ENCODE data around the gene PER2. TPM values are rescaled to one million over a fixed set of nuclear protein-coding genes. Genes with fewer than 3 reads are reported as not detected.

PER2 gene
- total RNA-seq, 1 donor from 2014 or later, result 11.7 TPM

DNA sequence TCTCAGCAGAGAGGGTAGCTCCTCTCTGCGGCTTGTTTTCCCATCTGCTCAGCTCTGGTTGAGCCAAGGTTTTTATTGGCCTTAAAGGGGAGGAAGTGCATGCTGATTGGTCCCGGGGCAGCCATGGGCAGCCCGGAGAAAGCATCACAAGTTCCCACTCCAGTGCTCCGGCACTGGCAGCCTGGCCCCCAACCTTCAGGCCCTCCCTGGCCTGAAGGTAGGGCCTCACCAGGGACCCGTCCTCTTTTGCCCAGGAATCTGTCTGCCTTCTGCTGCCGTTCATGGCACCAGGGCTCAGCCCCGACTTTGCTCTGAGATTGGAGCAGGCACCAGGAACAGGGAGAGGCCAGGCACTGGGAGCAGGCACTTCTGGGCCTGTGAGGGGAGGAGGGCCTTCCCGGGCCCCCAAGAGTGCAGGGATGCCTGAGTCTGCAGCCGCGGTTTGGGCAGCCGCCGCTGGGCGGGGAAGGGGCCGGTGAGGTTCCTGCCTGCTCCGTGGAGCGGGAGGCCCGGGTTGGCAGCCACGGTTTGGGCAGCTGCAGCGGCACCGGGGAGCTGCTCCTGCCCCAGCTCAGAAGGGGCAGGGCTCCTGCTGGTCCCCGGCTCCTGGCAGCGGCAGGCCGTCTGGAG lies 67.4 kb downstream of the PER2 start:
- DNase-seq (ENCODE audit: low spot score in 2 of 2, unreplicated experiment in 2 of 2), result no peak
- H3K4me3 Mint-ChIP-seq, result no peak overlapping the region
- TF ChIP-seq, protein P1, sequence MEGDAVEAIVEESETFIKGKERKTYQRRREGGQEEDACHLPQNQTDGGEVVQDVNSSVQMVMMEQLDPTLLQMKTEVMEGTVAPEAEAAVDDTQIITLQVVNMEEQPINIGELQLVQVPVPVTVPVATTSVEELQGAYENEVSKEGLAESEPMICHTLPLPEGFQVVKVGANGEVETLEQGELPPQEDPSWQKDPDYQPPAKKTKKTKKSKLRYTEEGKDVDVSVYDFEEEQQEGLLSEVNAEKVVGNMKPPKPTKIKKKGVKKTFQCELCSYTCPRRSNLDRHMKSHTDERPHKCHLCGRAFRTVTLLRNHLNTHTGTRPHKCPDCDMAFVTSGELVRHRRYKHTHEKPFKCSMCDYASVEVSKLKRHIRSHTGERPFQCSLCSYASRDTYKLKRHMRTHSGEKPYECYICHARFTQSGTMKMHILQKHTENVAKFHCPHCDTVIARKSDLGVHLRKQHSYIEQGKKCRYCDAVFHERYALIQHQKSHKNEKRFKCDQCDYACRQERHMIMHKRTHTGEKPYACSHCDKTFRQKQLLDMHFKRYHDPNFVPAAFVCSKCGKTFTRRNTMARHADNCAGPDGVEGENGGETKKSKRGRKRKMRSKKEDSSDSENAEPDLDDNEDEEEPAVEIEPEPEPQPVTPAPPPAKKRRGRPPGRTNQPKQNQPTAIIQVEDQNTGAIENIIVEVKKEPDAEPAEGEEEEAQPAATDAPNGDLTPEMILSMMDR (IDR thresholded peaks at IDR 0.05; ENCODE audit: unreplicated experiment), result no peak
- peaks cover 5% of the 10 kb centered on the region for H3K36me3 Mint-ChIP-seq
- H3K4me1 Mint-ChIP-seq, result no peaks in the 10 kb centered on the region
- no peaks in the 10 kb centered on the region for H3K9me3 Mint-ChIP-seq
- H3K27ac Mint-ChIP-seq, result no peak overlapping the region
- H3K27me3 Mint-ChIP-seq (ENCODE audit: low read depth), result no peaks in the 10 kb centered on the region

DNA sequence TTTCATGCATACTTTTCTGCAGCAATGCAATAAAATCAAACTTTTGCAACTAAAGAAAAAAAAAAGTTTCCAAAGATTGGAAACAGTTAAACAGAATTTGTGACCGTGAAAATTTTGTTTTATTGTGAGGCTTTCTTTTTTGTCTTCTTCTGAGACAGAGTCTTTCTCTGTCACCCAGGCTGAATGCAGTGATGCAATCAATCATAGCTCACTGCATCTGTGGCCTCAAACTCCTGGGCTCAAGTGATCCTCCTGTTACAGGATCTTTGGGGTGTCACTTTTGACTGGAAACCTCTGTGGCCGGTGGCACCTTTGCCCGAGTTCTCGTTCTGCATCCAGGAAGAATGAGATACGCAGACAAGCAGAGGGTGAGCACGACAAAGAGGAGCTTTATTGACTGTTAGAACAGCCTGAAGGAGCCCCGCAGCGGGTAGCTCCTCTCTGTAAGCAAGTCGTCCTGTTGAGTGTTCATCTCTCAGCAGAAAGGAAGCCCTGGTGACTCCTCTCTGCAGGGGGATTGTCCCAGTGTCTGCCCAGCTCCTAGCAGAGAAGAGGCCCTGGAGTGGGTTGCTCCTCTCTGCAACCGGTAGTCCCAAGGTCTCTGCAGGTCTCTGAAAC lies 68.0 kb downstream of the PER2 start:
- H3K9me3 Mint-ChIP-seq, result peaks cover under 1% of the 10 kb centered on the region
- H3K4me1 Mint-ChIP-seq, result no peaks in the 10 kb centered on the region
- no peak overlapping the region for H3K27ac Mint-ChIP-seq
- DNase-seq (ENCODE audit: low spot score in 2 of 2, unreplicated experiment in 2 of 2), result no peak
- no peaks in the 10 kb centered on the region for H3K27me3 Mint-ChIP-seq (ENCODE audit: low read depth)
- TF ChIP-seq, protein P1 (IDR thresholded peaks at IDR 0.05; ENCODE audit: unreplicated experiment), result no peak
- peaks cover 4% of the 10 kb centered on the region for H3K36me3 Mint-ChIP-seq
- H3K4me3 Mint-ChIP-seq, result no peak overlapping the region

DNA sequence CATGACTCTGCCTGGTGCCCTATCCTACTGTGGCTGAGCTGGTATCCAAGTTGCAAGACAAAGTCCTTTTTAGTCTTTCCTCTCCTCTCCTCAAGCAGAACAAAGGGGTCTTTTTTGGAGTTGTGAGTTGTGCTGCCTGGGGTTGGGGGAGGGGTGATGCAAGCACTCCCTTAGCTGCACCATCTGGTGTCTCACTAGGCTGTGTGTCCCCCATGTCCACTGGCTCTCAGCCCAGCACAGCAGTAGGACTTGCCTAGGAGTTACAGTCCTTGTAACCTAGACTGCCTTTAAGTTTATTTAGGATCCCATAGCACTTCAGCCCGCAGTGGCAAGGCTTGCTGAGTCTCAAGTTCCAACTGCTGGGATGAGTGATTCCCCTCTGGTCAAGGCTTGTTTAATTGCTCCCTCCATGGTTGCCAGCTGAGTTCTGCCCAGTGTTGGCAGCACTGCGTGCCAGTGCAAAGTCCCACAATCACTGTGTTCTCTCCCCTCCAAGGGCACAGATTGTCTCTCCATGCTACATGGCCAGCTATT lies 71.7 kb downstream of the PER2 start:
- no peaks in the 10 kb centered on the region for H3K36me3 Mint-ChIP-seq
- H3K27ac Mint-ChIP-seq, result no peak overlapping the region

DNA sequence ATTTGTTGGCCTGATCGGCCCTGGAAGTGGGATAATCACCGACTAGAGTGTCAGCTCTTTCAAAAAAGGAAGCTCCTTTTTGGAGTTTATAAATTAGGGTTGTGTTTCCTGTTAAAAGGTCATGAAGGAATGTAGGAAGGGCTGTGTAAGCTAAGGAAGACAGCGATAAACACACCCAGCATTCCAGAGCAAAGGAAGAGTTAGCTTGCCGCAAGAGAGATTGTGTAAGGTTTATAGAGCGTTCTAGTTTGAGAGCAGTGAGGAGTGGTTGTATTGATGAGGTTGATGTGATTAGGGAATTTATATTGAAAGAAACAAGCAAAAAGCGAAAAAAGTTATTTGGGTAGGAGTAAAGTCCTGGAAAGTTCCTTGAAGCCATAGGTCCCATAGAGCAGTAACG lies 81.4 kb downstream of the PER2 start:
- Mint-ChIP-seq H3K27me3 (ENCODE audit: low read depth) (peaks cover 3% of the 10 kb centered on the region), H3K4me3 (no peak overlapping the region)

More for the DNA sequence above, 71.7 kb downstream of the PER2 start:
- Mint-ChIP-seq H3K9me3 (peaks cover 20% of the 10 kb centered on the region), H3K4me1 (no peaks in the 10 kb centered on the region), H3K27me3 (ENCODE audit: low read depth) (peaks cover 18% of the 10 kb centered on the region), H3K4me3 (no peak overlapping the region)
- DNase-seq (ENCODE audit: low spot score in 2 of 2, unreplicated experiment in 2 of 2), result no peak
- TF ChIP-seq, protein P1 (IDR thresholded peaks at IDR 0.05; ENCODE audit: unreplicated experiment), result no peak

DNA sequence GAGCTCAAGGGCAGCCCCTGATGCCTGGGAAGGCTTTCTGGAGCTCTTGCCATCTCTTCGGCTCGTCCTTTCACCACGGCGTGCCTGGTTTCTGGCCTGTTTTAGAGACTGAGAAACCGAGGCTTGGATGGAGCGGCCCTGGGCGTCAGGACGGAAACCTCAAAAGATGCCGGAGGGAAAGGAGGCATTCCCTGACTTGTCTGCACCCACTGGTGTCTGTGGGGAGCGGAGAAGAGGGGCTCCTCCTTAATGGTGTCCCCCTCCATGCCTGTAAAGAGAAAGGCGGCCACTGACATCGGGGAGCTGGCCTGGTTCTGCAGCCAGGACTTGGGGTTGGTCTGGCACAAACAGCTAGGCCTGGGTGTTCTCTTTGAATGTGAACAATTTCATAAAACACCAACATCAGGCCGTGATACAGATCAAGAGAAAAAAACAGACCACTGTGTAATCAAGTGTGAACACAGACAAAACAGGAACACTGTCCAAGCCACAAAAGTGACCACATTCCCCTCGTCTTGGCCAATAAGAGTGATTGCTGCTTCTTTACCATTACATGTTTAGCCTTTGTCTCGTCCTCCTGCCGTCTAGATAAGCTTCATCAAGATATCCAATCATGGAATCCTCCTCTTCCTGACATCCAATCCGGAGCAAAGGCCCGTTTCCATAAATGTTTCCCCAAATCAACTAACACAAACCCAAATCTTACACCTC lies 84.3 kb downstream of the PER2 start:
- DNase-seq (ENCODE audit: low spot score in 2 of 2, unreplicated experiment in 2 of 2), result no peak
- peak overlapping the region; percentile 90 for H3K27ac Mint-ChIP-seq
- TF ChIP-seq, protein P1 (IDR thresholded peaks at IDR 0.05; ENCODE audit: unreplicated experiment), result no peak
- H3K9me3 Mint-ChIP-seq, result peaks cover 5% of the 10 kb centered on the region
- peaks cover 24% of the 10 kb centered on the region for H3K4me1 Mint-ChIP-seq
- H3K4me3 Mint-ChIP-seq, result peak overlapping the region; percentile 75
- no peaks in the 10 kb centered on the region for H3K36me3 Mint-ChIP-seq
- H3K27me3 Mint-ChIP-seq (ENCODE audit: low read depth), result no peaks in the 10 kb centered on the region

More for the DNA sequence above, 81.4 kb downstream of the PER2 start:
- Mint-ChIP-seq H3K4me1 (peaks cover 8% of the 10 kb centered on the region), H3K27ac (no peak overlapping the region), H3K9me3 (peaks cover 5% of the 10 kb centered on the region), H3K36me3 (no peaks in the 10 kb centered on the region)
- TF ChIP-seq, protein P1 (IDR thresholded peaks at IDR 0.05; ENCODE audit: unreplicated experiment), result no peak
- DNase-seq (ENCODE audit: low spot score in 2 of 2, unreplicated experiment in 2 of 2), result no peak

All from mesothelial cell of epicardium (in vitro differentiated cells).